Mononuclear cell (primary cell): ENCODE results near the gene PMAIP1. TPM values are rescaled to one million over a fixed set of nuclear protein-coding genes. Genes with fewer than 3 reads are reported as not detected.

Source experiments
- H3K27me3 ChIP-seq: 2 replicates; pipeline ENCODE4 v1.6.0; 2011; ENCODE audit warnings: low read length, control low read depth; ENCODE audit not compliant: insufficient read depth
- H3K4me1 ChIP-seq: 2 replicates; pipeline ENCODE4 v1.5.1; 2011; ENCODE audit warnings: mild to moderate bottlenecking, low read length, control low read depth; ENCODE audit not compliant: insufficient read depth
- H3K4me3 ChIP-seq: 2 replicates; pipeline ENCODE4 v1.5.1; 2011; ENCODE audit warnings: mild to moderate bottlenecking, low read length, moderate library complexity
- H3K9me3 ChIP-seq: 2 replicates; pipeline ENCODE4 v1.5.1; 2011; ENCODE audit warnings: low read depth, mild to moderate bottlenecking, control low read depth, low read length
- total RNA-seq: library from RNA; depleted of rRNA; stranded (reverse); fragments of >200 nt; gene quantifications from one replicate; pipeline ENCODE4 v1.2.3, GENCODE V29; 2012

Gene PMAIP1
- total RNA-seq, 1 donor, result 95.0 TPM

GRCh38 chr18:59918320-59918755 is 18.5 kb downstream of the PMAIP1 start:
- Histone ChIP-seq H3K27me3 (no peaks in the 10 kb centered on the region), H3K4me1 (peaks cover 45% of the 10 kb centered on the region), H3K9me3 (no peaks in the 10 kb centered on the region), H3K4me3 (no peak overlapping the region)

- H3K9me3 ChIP-seq, result no peaks in the 10 kb centered on the region
- H3K4me1 ChIP-seq, result peaks cover 45% of the 10 kb centered on the region
- H3K4me3 ChIP-seq, result no peak overlapping the region
- no peaks in the 10 kb centered on the region for H3K27me3 ChIP-seq
These were observed 19.2 kb downstream of the PMAIP1 start for GRCh38 chr18:59918997-59919396.

GRCh38 chr18:59921384-59921891 is 21.6 kb downstream of the PMAIP1 start:
- H3K4me3 ChIP-seq, result no peak overlapping the region
- H3K27me3 ChIP-seq, result no peaks in the 10 kb centered on the region
- H3K9me3 ChIP-seq, result no peaks in the 10 kb centered on the region
- H3K4me1 ChIP-seq, result peaks cover 45% of the 10 kb centered on the region

GRCh38 chr18:59923539-59924196 is 23.9 kb downstream of the PMAIP1 start:
- Histone ChIP-seq H3K4me3 (no peak overlapping the region), H3K27me3 (no peaks in the 10 kb centered on the region), H3K4me1 (peaks cover 29% of the 10 kb centered on the region), H3K9me3 (no peaks in the 10 kb centered on the region)

- H3K4me1 ChIP-seq, result peaks cover 17% of the 10 kb centered on the region
- H3K9me3 ChIP-seq, result no peaks in the 10 kb centered on the region
- H3K27me3 ChIP-seq, result no peaks in the 10 kb centered on the region
- no peak overlapping the region for H3K4me3 ChIP-seq
These were observed 26.3 kb downstream of the PMAIP1 start for GRCh38 chr18:59926131-59926530.

- H3K4me1 ChIP-seq, result peaks cover 5% of the 10 kb centered on the region
- no peak overlapping the region for H3K4me3 ChIP-seq
- H3K9me3 ChIP-seq, result no peaks in the 10 kb centered on the region
- no peaks in the 10 kb centered on the region for H3K27me3 ChIP-seq
These were observed 27.5 kb downstream of the PMAIP1 start for GRCh38 chr18:59927246-59927825.

GRCh38 chr18:59928201-59928600 is 28.4 kb downstream of the PMAIP1 start:
- H3K27me3 ChIP-seq, result no peaks in the 10 kb centered on the region
- peaks cover 5% of the 10 kb centered on the region for H3K4me1 ChIP-seq
- no peaks in the 10 kb centered on the region for H3K9me3 ChIP-seq
- no peak overlapping the region for H3K4me3 ChIP-seq

GRCh38 chr18:59929621-59930295 is 30.0 kb downstream of the PMAIP1 start:
- Histone ChIP-seq H3K9me3 (no peaks in the 10 kb centered on the region), H3K4me1 (peaks cover 5% of the 10 kb centered on the region), H3K27me3 (no peaks in the 10 kb centered on the region), H3K4me3 (no peak overlapping the region)

- Histone ChIP-seq H3K4me3 (no peak overlapping the region), H3K4me1 (peaks cover 3% of the 10 kb centered on the region), H3K27me3 (no peaks in the 10 kb centered on the region), H3K9me3 (no peaks in the 10 kb centered on the region)
These were observed 32.6 kb downstream of the PMAIP1 start for GRCh38 chr18:59932401-59932800.

GRCh38 chr18:59938676-59939075 is 38.9 kb downstream of the PMAIP1 start:
- H3K27me3 ChIP-seq, result no peaks in the 10 kb centered on the region
- H3K9me3 ChIP-seq, result no peaks in the 10 kb centered on the region
- no peak overlapping the region for H3K4me3 ChIP-seq
- H3K4me1 ChIP-seq, result peaks cover 15% of the 10 kb centered on the region

GRCh38 chr18:59939127-59939526 is 39.3 kb downstream of the PMAIP1 start:
- Histone ChIP-seq H3K4me1 (peaks cover 15% of the 10 kb centered on the region), H3K27me3 (no peaks in the 10 kb centered on the region), H3K9me3 (no peaks in the 10 kb centered on the region), H3K4me3 (no peak overlapping the region)

GRCh38 chr18:59940068-59940467 is 40.3 kb downstream of the PMAIP1 start:
- H3K9me3 ChIP-seq, result no peaks in the 10 kb centered on the region
- H3K27me3 ChIP-seq, result no peaks in the 10 kb centered on the region
- H3K4me3 ChIP-seq, result no peak overlapping the region
- peaks cover 15% of the 10 kb centered on the region for H3K4me1 ChIP-seq

GRCh38 chr18:59941331-59941730 is 41.5 kb downstream of the PMAIP1 start:
- no peak overlapping the region for H3K4me3 ChIP-seq
- H3K9me3 ChIP-seq, result no peaks in the 10 kb centered on the region
- H3K4me1 ChIP-seq, result peaks cover 15% of the 10 kb centered on the region
- no peaks in the 10 kb centered on the region for H3K27me3 ChIP-seq

GRCh38 chr18:59942601-59943000 is 42.8 kb downstream of the PMAIP1 start:
- Histone ChIP-seq H3K4me1 (peaks cover 15% of the 10 kb centered on the region), H3K27me3 (no peaks in the 10 kb centered on the region), H3K9me3 (no peaks in the 10 kb centered on the region), H3K4me3 (no peak overlapping the region)

GRCh38 chr18:59945544-59945943 is 45.7 kb downstream of the PMAIP1 start:
- no peaks in the 10 kb centered on the region for H3K9me3 ChIP-seq
- no peak overlapping the region for H3K4me3 ChIP-seq
- no peaks in the 10 kb centered on the region for H3K27me3 ChIP-seq
- H3K4me1 ChIP-seq, result peaks cover 7% of the 10 kb centered on the region
